Measurements from ENCODE around the gene C11orf21.

Gene C11orf21

DNA sequence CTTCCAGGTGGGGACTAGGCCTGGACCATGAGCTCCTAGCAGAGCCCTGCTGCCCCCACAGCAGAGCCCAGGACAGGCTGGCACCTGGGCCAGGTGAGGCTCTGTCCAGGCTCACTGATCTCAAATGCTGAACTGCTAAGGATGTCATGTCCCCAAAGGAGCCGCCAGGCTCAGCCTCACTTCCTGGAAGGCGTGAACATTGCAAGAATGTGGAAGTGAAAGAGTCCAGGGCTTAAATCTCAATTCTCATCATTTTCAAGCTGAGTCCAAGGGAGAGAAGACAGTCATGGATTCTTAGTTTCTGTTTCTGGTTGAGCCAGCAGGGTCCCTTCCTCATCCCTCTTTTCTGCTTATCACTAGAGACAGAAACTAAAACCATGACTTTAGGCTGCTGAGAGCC is 36.3 kb downstream of the C11orf21 start:
- DNase-seq (ENCODE audit: low read depth, low spot score), result no peak
- TF ChIP-seq, protein P1, sequence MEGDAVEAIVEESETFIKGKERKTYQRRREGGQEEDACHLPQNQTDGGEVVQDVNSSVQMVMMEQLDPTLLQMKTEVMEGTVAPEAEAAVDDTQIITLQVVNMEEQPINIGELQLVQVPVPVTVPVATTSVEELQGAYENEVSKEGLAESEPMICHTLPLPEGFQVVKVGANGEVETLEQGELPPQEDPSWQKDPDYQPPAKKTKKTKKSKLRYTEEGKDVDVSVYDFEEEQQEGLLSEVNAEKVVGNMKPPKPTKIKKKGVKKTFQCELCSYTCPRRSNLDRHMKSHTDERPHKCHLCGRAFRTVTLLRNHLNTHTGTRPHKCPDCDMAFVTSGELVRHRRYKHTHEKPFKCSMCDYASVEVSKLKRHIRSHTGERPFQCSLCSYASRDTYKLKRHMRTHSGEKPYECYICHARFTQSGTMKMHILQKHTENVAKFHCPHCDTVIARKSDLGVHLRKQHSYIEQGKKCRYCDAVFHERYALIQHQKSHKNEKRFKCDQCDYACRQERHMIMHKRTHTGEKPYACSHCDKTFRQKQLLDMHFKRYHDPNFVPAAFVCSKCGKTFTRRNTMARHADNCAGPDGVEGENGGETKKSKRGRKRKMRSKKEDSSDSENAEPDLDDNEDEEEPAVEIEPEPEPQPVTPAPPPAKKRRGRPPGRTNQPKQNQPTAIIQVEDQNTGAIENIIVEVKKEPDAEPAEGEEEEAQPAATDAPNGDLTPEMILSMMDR (IDR thresholded peaks at IDR 0.05; ENCODE audit: low read depth, low read length), result no peak
- in situ Hi-C loops (cut with HindIII; ENCODE audit: low sequenced_read_pairs), result no loop called here
- H3K4me3 ChIP-seq (ENCODE audit: low read depth, low read length), result no peak overlapping the region

DNA sequence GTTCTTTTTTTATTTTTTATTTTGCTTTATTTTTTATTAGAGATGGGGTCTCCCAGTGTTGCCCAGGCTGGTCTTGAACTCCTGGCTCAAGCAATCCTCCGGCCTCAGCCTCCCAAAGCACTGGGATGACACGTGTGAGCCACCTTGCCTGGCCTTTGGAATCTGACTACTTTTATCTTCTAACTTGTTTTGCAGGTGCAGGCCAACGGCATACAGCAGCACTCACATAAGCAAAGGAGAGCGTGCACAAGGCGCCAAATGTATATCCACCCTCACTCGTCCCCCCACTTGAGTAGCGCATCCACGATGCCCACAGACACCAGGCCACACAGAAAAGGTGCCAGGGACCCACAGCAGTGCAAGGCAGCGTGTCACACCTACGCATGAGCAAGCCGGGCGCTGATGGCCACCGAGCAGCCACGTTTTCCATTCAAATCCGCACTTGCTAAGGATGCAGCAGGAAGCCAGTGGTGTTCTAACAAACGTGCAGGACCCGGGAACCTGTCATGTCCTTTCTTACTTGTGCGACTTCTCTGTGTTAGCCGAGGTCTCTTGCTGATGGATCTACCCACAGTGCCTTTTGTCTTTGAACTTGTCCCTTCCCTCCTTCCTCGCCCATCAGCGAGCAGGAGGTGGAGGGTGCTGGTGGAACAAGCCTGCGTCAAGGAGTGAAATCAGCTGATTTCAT is 37.2 kb downstream of the C11orf21 start:
- DNase-seq (ENCODE audit: low read depth, low spot score), result no peak
- no peak overlapping the region for H3K4me3 ChIP-seq (ENCODE audit: low read depth, low read length)
- TF ChIP-seq, protein P1 (IDR thresholded peaks at IDR 0.05; ENCODE audit: low read depth, low read length), result no peak
- in situ Hi-C loops (cut with HindIII; ENCODE audit: low sequenced_read_pairs), result no loop called here

DNA sequence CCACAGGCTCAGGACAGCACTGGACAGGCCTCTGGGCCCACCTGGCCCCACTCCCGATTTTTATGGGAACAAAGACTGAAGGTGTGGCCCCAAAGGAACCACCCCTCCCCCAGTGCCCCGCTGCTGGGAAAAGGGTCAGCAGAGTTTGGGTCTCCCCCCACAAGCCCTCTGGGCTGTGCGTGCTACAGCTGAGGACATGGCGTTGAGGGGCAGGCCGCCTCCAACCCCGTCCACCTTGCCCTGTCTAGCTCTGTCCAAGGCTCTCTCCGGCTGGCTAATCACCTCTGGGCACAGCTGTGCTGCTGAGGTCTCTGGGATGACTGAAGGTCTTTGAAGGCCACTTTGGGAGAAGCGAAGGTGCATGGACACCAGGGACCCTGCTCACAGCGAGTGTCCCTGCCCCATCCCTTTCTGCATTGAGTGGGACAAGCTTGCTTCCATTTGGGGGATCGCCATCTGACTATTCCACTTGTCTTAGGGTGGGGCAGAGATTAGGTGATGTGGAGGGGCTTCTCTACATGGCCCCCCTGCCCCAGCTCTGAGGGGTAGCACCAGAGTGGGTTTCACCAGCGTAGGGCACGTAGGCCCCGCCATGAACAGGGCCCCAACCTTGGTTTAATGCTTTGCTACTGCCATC is 37.9 kb downstream of the C11orf21 start:
- TF ChIP-seq, protein P1 (IDR thresholded peaks at IDR 0.05; ENCODE audit: low read depth, low read length), result no peak
- no peak overlapping the region for H3K4me3 ChIP-seq (ENCODE audit: low read depth, low read length)
- no peak for DNase-seq (ENCODE audit: low read depth, low spot score)
- in situ Hi-C loops (cut with HindIII; ENCODE audit: low sequenced_read_pairs), result no loop called here

DNA sequence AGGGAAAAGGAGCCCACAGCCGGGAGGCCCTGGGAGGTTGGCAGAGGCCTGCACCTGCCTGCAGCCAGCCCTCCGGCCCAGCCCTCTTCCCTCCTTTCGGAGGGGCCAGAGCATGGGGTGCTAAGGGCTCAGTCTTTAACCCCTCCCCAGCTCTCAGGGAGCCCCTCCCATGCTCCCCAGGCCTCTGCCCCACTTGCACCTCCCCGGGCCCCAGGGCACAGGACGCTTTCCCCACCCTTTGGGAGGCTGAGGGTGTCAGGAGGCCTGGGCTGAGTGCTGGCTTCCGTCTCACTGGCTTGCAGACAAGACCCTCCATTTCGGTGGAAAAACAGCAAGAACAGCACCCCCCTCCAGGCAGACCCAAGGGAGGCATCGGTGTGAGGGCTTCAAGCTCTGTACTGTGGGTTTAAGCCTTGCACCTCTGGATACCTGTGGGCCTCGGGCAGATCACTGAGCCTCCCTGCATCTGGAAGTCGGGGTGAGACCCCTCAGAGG is 38.6 kb downstream of the C11orf21 start:
- in situ Hi-C loops (cut with HindIII; ENCODE audit: low sequenced_read_pairs), result no loop called here
- no peak for DNase-seq (ENCODE audit: low read depth, low spot score)
- no peak overlapping the region for H3K4me3 ChIP-seq (ENCODE audit: low read depth, low read length)
- TF ChIP-seq, protein P1 (IDR thresholded peaks at IDR 0.05; ENCODE audit: low read depth, low read length), result no peak

DNA sequence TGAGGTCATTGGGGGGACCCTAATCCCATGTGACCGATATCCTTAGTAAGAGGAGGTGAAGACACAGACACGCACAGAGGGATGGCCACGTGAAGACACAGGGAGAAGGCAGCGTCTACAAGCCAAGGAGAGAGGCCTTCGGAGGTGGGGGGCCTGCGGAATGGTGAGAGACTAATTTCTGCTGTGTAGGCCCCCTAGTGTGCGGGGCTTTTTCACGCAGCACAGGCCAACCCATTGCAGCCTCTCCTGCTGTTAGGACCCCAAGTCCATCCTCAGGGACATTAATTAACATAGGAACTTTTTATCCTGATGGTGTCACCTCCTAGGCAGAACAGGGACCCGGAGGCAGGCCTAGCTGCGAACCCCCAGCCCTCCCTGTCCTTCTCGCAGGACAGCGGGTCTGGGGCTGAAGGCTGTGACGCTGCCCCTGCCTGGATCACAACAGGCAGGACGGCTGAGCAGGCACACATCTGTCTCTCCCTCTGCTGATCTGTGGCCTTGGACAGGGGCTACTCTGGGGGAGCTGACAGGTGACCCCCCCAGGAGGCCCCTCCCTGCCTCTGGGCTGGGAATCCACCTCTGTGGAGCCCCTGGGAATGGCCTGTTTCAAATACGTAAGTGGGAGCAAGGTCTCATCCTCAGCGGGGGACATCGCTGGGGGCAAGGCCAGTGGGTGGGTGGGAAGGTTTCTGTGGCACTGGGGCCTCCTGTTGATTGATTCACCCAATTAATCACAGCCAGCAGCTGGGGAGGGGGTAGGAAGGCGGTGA is 39.2 kb downstream of the C11orf21 start:
- TF ChIP-seq, protein P1 (IDR thresholded peaks at IDR 0.05; ENCODE audit: low read depth, low read length), result no peak
- no peak for DNase-seq (ENCODE audit: low read depth, low spot score)
- no peak overlapping the region for H3K4me3 ChIP-seq (ENCODE audit: low read depth, low read length)
- in situ Hi-C loops (cut with HindIII; ENCODE audit: low sequenced_read_pairs), result no loop called here

DNA sequence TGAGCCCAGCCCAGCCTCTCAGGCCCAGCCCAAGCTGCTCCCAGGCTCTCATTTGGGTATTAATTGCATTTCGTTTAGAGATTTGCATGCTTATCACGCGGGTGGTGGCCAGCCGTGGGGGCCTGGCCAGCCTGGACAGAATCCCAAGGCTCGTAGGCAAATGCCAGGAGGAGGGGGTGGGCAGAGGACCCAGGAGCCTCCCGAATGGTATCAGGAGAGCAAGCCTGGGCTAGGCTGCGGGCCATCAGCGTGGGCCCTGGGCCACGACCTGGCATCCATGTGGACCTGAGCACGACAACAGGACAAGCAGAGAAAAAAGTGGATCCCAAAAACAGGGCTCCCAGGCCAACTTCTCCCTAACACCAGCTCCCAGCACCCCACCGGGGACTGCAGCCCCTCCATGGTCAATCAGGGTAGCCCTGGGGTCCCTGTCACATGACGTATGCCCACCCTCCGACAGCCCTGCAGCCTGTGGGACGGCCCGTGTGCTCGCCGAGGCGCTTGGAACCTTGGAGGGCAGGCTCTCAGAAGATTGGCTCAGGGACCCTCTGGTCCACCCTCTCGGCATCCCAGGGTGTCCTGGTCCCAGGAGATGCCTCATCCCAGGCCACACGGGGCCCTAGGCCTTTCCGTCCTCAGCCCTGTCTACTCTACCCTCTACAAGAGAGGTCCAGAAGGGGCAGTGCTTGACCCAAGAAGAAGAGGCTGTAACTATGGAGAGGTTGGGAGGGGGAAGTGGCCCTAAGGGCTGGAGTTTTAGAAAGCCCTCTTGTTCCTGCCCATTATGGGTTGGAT is 40.1 kb downstream of the C11orf21 start:
- TF ChIP-seq, protein P1 (IDR thresholded peaks at IDR 0.05; ENCODE audit: low read depth, low read length), result no peak
- H3K4me3 ChIP-seq (ENCODE audit: low read depth, low read length), result no peak overlapping the region
- in situ Hi-C loops (cut with HindIII; ENCODE audit: low sequenced_read_pairs), result no loop called here
- DNase-seq (ENCODE audit: low read depth, low spot score), result no peak
